HEK293 (cell line): Measurements from ENCODE around the gene C16orf74.

Experiments
- CTCF ChIP-seq: fragments of 450-650 bp; formaldehyde crosslinking; IDR thresholded peaks from 2 replicates; pipeline ENCODE4 v1.5.1; 2016; ENCODE audit warnings: missing biosample characterization, missing genetic modification characterization
- GLIS1 ChIP-seq: fragments of 450-650 bp; formaldehyde crosslinking; IDR thresholded peaks from 2 replicates; pipeline ENCODE4 v1.5.1; 2016; ENCODE audit warnings: missing biosample characterization, missing genetic modification characterization
- PRDM4 ChIP-seq: fragments of 450-650 bp; formaldehyde crosslinking; IDR thresholded peaks from 2 replicates; pipeline ENCODE4 v1.5.1; 2017; ENCODE audit warnings: missing biosample characterization, missing genetic modification characterization
- SALL2 ChIP-seq: fragments of 450-650 bp; formaldehyde crosslinking; IDR thresholded peaks from 2 replicates; pipeline ENCODE4 v1.5.0; 2017; ENCODE audit warnings: missing biosample characterization, mild to moderate bottlenecking, missing genetic modification characterization, borderline replicate concordance
- SETDB1 ChIP-seq: IDR thresholded peaks from one replicate; pipeline ENCODE4 v1.6.1; 2017; ENCODE audit warnings: mild to moderate bottlenecking, low read length, moderate library complexity, mixed read lengths; ENCODE audit not compliant: insufficient read length
- ZBTB10 ChIP-seq: fragments of 450-650 bp; formaldehyde crosslinking; IDR thresholded peaks from 2 replicates; pipeline ENCODE4 v1.5.1; 2016; ENCODE audit warnings: missing biosample characterization, missing genetic modification characterization
- ZBTB11 ChIP-seq: fragments of 450-650 bp; formaldehyde crosslinking; conservative IDR thresholded peaks from 2 replicates; pipeline ENCODE4 v1.5.1; 2016; ENCODE audit warnings: low read depth, missing biosample characterization, missing genetic modification characterization
- ZNF223 ChIP-seq: fragments of 450-650 bp; formaldehyde crosslinking; IDR thresholded peaks from 2 replicates; pipeline ENCODE4 v1.5.1; 2016; ENCODE audit warnings: missing biosample characterization, missing genetic modification characterization
- ZNF521 ChIP-seq: fragments of 450-650 bp; formaldehyde crosslinking; IDR thresholded peaks from 2 replicates; pipeline ENCODE4 v1.5.1; 2017; ENCODE audit warnings: missing biosample characterization, mild to moderate bottlenecking, missing genetic modification characterization
- ZNF548 ChIP-seq: fragments of 450-650 bp; formaldehyde crosslinking; IDR thresholded peaks from 2 replicates; pipeline ENCODE4 v1.5.1; 2016; ENCODE audit warnings: missing biosample characterization, missing genetic modification characterization
- ZNF704 ChIP-seq: fragments of 450-650 bp; formaldehyde crosslinking; IDR thresholded peaks from 2 replicates; pipeline ENCODE4 v1.5.1; 2016; ENCODE audit warnings: missing biosample characterization, missing genetic modification characterization

GRCh38 chr16:85665929-85666328, 85.0 kb downstream of the C16orf74 start:
- TF ChIP-seq PRDM4 (tag by site-specific recombination) (no peak), ZNF704 (tag by site-specific recombination) (no peak), SALL2 (tag by site-specific recombination) (no peak), SETDB1 (no peak), GLIS1 (tag by site-specific recombination) (no peak), ZNF223 (tag by site-specific recombination) (no peak), CTCF (tag by site-specific recombination) (no peak), ZNF521 (tag by site-specific recombination) (no peak), ZNF548 (tag by site-specific recombination) (no peak), ZBTB11 (tag by site-specific recombination) (no peak), ZBTB10 (tag by site-specific recombination) (no peak)
